Measurements from ENCODE around the gene ARID1A.
"Not testable (repeated sequence)": the region's sequence is repeated elsewhere in the genome, so short reads cannot be mapped to it uniquely, and the experiment has no call there.

The ARID1A gene

GRCh38 chr1:26799479-26800142, 103.8 kb downstream of the ARID1A start:
- DNase-seq (ENCODE audit: low spot score in 2 of 2): no peak
- in situ Hi-C loops (cut with MboI; ENCODE audit: low sequenced_read_pairs): no loop called here

GRCh38 chr1:26803932-26804331, 108.1 kb downstream of the ARID1A start:
- H3K36me3 ChIP-seq (replicated peaks); H3K4me3 ChIP-seq; H3K9me3 ChIP-seq; H3K4me1 ChIP-seq; H3K27me3 ChIP-seq (ENCODE audit: low read depth); in situ Hi-C loops (cut with MboI; ENCODE audit: low sequenced_read_pairs); DNase-seq (ENCODE audit: low spot score in 2 of 2): not testable (repeated sequence)

More at GRCh38 chr1:26799479-26800142, 103.8 kb downstream of the ARID1A start:
- Histone ChIP-seq H3K4me3 (no peak overlapping the region), H3K4me1 (no peaks in the 10 kb centered on the region), H3K36me3 (replicated peaks) (no peaks in the 10 kb centered on the region), H3K9me3 (no peaks in the 10 kb centered on the region), H3K27me3 (ENCODE audit: low read depth) (no peaks in the 10 kb centered on the region; the same call in 1 of the 2 replicates)

GRCh38 chr1:26810105-26810504, 114.3 kb downstream of the ARID1A start:
- peak; percentile 66 to 86 for DNase-seq (ENCODE audit: low spot score in 2 of 2)
- H3K36me3 ChIP-seq (replicated peaks); in situ Hi-C loops (cut with MboI; ENCODE audit: low sequenced_read_pairs); H3K27me3 ChIP-seq (ENCODE audit: low read depth); H3K4me3 ChIP-seq; H3K4me1 ChIP-seq; H3K9me3 ChIP-seq: not testable (repeated sequence)

- Histone ChIP-seq H3K4me1 (no peaks in the 10 kb centered on the region), H3K27me3 (ENCODE audit: low read depth) (no peaks in the 10 kb centered on the region), H3K9me3 (no peaks in the 10 kb centered on the region), H3K4me3 (no peak overlapping the region), H3K36me3 (replicated peaks) (no peaks in the 10 kb centered on the region)
- no peak for DNase-seq (ENCODE audit: low spot score in 2 of 2)
- in situ Hi-C loops (cut with MboI; ENCODE audit: low sequenced_read_pairs): no loop called here
These were observed 115.2 kb downstream of the ARID1A start for GRCh38 chr1:26811057-26811456.

GRCh38 chr1:26811708-26812107, 115.9 kb downstream of the ARID1A start:
- DNase-seq (ENCODE audit: low spot score in 2 of 2): no peak
- H3K27me3 ChIP-seq (ENCODE audit: low read depth): no peaks in the 10 kb centered on the region
- no peaks in the 10 kb centered on the region for H3K4me1 ChIP-seq
- H3K36me3 ChIP-seq (replicated peaks): no peaks in the 10 kb centered on the region
- in situ Hi-C loops (cut with MboI; ENCODE audit: low sequenced_read_pairs): no loop called here
- no peaks in the 10 kb centered on the region for H3K9me3 ChIP-seq
- no peak overlapping the region for H3K4me3 ChIP-seq

- no peaks in the 10 kb centered on the region for H3K27me3 ChIP-seq (ENCODE audit: low read depth)
- in situ Hi-C loops (cut with MboI; ENCODE audit: low sequenced_read_pairs): no loop called here
- H3K4me3 ChIP-seq: no peak overlapping the region
- no peaks in the 10 kb centered on the region for H3K36me3 ChIP-seq (replicated peaks)
- DNase-seq (ENCODE audit: low spot score in 2 of 2): no peak
- H3K4me1 ChIP-seq: no peaks in the 10 kb centered on the region
- H3K9me3 ChIP-seq: no peaks in the 10 kb centered on the region
These were observed 118.6 kb downstream of the ARID1A start for GRCh38 chr1:26814377-26814776.

- no peaks in the 10 kb centered on the region for H3K27me3 ChIP-seq (ENCODE audit: low read depth)
- in situ Hi-C loops (cut with MboI; ENCODE audit: low sequenced_read_pairs): no loop called here
- no peaks in the 10 kb centered on the region for H3K4me1 ChIP-seq
- no peak for DNase-seq (ENCODE audit: low spot score in 2 of 2)
- no peaks in the 10 kb centered on the region for H3K9me3 ChIP-seq
- H3K36me3 ChIP-seq (replicated peaks): no peaks in the 10 kb centered on the region
- H3K4me3 ChIP-seq: no peak overlapping the region
These were observed 119.1 kb downstream of the ARID1A start for GRCh38 chr1:26814893-26815292.

- H3K9me3 ChIP-seq: no peaks in the 10 kb centered on the region
- no peaks in the 10 kb centered on the region for H3K27me3 ChIP-seq (ENCODE audit: low read depth)
- H3K4me3 ChIP-seq: no peak overlapping the region
- H3K36me3 ChIP-seq (replicated peaks): no peaks in the 10 kb centered on the region
- DNase-seq (ENCODE audit: low spot score in 2 of 2): no peak
- H3K4me1 ChIP-seq: no peaks in the 10 kb centered on the region
- in situ Hi-C loops (cut with MboI; ENCODE audit: low sequenced_read_pairs): no loop called here
These were observed 125.0 kb downstream of the ARID1A start for GRCh38 chr1:26820784-26821269.

- Histone ChIP-seq H3K27me3 (ENCODE audit: low read depth) (no peaks in the 10 kb centered on the region), H3K4me1 (peaks cover 5% of the 10 kb centered on the region), H3K36me3 (replicated peaks) (no peaks in the 10 kb centered on the region), H3K4me3 (no peak overlapping the region), H3K9me3 (no peaks in the 10 kb centered on the region)
- no peak for DNase-seq (ENCODE audit: low spot score in 2 of 2)
- in situ Hi-C loops (cut with MboI; ENCODE audit: low sequenced_read_pairs): no loop called here
These were observed 127.1 kb downstream of the ARID1A start for GRCh38 chr1:26822737-26823395.

GRCh38 chr1:26824731-26825130, 128.9 kb downstream of the ARID1A start:
- Histone ChIP-seq H3K4me1 (peaks cover 5% of the 10 kb centered on the region), H3K9me3 (no peaks in the 10 kb centered on the region), H3K27me3 (ENCODE audit: low read depth) (no peaks in the 10 kb centered on the region), H3K4me3 (no peak overlapping the region), H3K36me3 (replicated peaks) (peaks cover 6% of the 10 kb centered on the region)
- in situ Hi-C loops (cut with MboI; ENCODE audit: low sequenced_read_pairs): no loop called here
- no peak for DNase-seq (ENCODE audit: low spot score in 2 of 2)

GRCh38 chr1:26826261-26827105, 130.7 kb downstream of the ARID1A start, which contains the start of gene ZDHHC18:
TSS of gene ZDHHC18 (plus strand) at chr1:26826688. CDS start at chr1:26826805, 117 bp downstream.
- H3K36me3 ChIP-seq (replicated peaks): peaks cover 7% of the 10 kb centered on the region
- DNase-seq (ENCODE audit: low spot score in 2 of 2): peak; percentile 45 to 77
- H3K9me3 ChIP-seq: no peaks in the 10 kb centered on the region
- H3K27me3 ChIP-seq (ENCODE audit: low read depth): no peaks in the 10 kb centered on the region
- in situ Hi-C loops (cut with MboI; ENCODE audit: low sequenced_read_pairs): no loop called here
- H3K4me1 ChIP-seq: peaks cover 5% of the 10 kb centered on the region
- peak within 1 kb of the TSS; percentile 58 for H3K4me3 ChIP-seq

- peaks cover 14% of the 10 kb centered on the region for H3K36me3 ChIP-seq (replicated peaks)
- H3K27me3 ChIP-seq (ENCODE audit: low read depth): no peaks in the 10 kb centered on the region
- peaks cover 5% of the 10 kb centered on the region for H3K4me1 ChIP-seq
- no peak for DNase-seq (ENCODE audit: low spot score in 2 of 2)
- peak overlapping the region; percentile 58 for H3K4me3 ChIP-seq
- no peaks in the 10 kb centered on the region for H3K9me3 ChIP-seq
- in situ Hi-C loops (cut with MboI; ENCODE audit: low sequenced_read_pairs): no loop called here
These were observed 131.3 kb downstream of the ARID1A start for GRCh38 chr1:26827106-26827604.

GRCh38 chr1:26827663-26828062, 131.8 kb downstream of the ARID1A start:
- in situ Hi-C loops (cut with MboI; ENCODE audit: low sequenced_read_pairs): no loop called here
- peak in 1 of 2 experiments; percentile 28 for DNase-seq (ENCODE audit: low spot score in 2 of 2)
- H3K27me3 ChIP-seq (ENCODE audit: low read depth): no peaks in the 10 kb centered on the region
- H3K4me1 ChIP-seq: peaks cover 5% of the 10 kb centered on the region
- peaks cover 19% of the 10 kb centered on the region for H3K36me3 ChIP-seq (replicated peaks)
- H3K9me3 ChIP-seq: no peaks in the 10 kb centered on the region
- H3K4me3 ChIP-seq: peak overlapping the region; percentile 58

Data from HAP-1 (cell line).